GM18867 (cell line): ENCODE measurements around the gene SHTN1.

Experiments
- ATAC-seq: cut with Tn5 transposase; IDR thresholded peaks from one replicate; pipeline ENCODE4 v1.9.1; 2021; ENCODE audit warnings: mild to moderate bottlenecking, moderate library complexity; ENCODE audit not compliant: unreplicated experiment

SHTN1 gene, protein sequence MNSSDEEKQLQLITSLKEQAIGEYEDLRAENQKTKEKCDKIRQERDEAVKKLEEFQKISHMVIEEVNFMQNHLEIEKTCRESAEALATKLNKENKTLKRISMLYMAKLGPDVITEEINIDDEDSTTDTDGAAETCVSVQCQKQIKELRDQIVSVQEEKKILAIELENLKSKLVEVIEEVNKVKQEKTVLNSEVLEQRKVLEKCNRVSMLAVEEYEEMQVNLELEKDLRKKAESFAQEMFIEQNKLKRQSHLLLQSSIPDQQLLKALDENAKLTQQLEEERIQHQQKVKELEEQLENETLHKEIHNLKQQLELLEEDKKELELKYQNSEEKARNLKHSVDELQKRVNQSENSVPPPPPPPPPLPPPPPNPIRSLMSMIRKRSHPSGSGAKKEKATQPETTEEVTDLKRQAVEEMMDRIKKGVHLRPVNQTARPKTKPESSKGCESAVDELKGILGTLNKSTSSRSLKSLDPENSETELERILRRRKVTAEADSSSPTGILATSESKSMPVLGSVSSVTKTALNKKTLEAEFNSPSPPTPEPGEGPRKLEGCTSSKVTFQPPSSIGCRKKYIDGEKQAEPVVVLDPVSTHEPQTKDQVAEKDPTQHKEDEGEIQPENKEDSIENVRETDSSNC

DNA sequence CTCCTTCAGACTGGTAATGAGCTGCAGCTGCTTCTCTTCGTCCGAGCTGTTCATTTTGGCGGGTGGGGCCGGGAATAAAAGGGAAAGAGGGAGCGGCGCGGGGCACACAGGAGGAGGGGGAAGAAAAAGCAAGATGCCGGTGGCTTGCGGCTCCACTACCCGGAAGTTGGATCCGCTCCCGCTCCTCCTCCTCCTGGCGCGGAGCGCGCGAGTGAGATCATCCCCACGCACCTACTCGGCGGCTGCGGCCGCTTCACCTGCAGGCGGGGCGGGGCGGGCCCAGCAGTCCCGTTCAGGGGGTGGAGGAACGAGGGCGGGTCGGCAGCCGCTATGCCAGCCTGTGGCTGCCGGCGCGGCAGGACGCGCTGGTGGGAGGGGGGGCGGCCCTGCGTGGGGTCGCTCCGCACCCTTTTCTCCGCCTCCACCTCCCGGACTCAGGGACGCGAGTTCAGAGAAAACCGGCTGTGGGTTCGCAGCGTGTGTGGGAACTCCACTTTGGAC is at the start of gene SHTN1:
SHTN1 (minus strand) TSS at position 162 of the 501 bp plus-strand sequence; CDS start at position 54, 108 bp downstream.
- ATAC-seq, result peak; percentile 41

DNA sequence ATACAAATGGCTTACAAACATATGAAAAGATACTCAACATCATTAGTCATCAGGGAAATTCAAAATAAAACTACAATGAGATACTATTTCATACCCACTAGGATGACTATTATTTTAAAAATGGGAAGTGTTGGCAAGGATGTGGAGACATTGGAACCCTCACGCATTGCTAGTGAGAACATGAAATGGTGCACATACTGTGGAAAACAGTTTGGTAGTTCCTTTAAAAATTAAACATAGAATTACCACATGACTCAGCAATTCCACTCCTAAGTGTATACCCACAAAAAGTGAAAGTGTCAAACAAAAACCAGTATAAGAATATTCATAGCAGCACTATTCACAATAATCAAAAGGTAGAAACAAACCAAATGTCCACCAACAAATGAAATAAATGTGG is 48.5 kb upstream of the SHTN1 start:
- no peak for ATAC-seq

DNA sequence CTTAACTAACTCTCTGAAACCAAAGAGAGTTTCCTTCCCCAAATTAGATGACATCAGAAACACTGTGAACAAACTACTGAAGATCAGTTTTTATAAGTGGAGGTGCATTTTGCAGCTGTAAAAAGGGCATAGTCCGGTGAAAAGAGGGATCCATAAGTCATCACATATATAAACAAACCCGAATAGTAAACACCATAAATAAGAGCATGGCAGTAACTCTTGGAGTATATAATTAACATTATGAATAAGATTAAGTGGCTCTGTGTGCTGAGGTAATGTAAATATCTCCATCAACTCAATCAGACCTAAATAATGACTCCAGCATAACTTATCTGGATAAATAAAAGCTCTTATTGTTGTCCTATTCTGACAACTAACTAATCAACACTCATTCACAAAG is 43.0 kb upstream of the SHTN1 start:
- ATAC-seq, result no peak

DNA sequence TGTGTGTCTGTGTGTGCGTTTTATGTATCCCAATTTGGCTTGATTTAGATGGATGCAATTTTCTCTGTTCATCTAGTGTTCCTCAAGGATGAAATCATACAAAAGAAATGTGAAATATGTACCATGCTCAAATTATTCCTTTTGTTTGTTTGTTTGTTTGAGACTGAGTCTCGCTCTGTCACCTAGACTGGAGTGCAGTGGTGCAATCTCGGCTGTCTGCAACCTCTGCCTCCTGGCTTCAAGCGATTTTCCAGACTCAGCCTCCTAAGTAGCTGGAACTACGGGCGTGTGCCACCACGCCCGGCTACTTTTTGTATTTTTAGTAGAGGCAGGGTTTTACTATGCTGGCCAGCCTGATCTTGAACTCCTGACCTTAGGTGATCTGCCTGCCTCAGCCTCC is 11.3 kb upstream of the SHTN1 start:
- no peak for ATAC-seq

DNA sequence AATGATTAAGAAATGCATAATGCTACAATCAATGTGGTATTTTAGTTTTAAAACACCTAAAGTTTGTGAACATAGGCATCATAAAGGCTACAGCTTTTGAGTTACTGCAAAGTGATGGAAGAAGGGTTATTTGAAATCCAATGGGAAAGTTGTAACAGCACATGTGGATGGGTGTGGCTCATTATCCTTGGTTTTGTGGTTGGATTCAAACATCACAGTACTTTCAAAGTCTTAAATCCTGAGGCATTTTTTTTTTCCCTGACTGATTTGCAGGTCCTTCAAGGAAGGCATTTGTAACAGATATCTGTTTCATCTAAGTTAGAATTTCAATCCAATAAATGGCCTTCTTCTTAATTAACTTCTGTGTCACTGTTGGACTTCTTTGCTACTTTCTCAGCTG is 9.8 kb upstream of the SHTN1 start:
- ATAC-seq, result no peak

DNA sequence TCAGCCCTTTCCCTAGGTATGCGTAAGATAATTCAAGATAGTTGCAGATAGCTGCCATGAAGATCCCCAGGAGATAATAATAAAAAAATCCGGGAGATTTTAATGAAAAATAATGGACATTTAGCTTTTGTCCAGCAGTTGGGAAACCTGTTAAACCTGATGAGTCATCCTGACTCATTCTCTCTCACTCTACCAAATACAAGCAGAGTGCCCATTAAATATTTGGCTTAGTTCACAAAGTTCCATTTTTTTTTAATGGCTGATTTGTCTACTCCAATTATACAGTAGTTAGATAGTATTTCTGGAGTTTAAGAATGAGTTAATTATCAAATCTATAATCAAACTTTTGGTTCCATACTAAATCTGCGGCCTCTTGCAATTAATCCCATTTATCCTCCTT is 2.1 kb upstream of the SHTN1 start:
- no peak for ATAC-seq

DNA sequence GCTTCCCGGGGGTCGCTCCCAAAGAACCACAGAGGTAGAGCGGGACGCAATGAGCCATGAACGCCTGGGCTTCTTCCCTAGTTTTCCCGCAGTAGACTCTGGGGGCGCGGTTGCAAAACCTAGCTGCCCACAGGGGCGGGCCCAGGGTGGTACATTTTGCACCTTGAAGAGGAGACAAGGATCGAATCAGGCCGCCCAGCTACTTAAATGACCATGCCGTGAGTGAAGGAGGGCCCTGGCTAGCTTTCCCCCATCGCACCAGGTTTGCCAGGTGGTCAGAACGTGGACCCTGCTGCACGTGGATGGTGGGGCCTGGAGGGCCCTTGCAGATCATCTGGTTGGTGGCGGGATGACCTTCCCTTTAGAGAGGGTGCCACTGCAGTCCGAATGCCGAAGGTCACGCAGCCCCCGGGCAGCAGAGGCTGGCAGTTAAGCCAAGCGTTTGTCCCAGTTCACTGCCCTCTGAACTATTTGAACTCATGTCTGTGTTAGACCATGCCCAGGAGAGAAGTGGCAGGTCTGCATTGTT is 604 bp upstream of the SHTN1 start:
- ATAC-seq, result no peak

DNA sequence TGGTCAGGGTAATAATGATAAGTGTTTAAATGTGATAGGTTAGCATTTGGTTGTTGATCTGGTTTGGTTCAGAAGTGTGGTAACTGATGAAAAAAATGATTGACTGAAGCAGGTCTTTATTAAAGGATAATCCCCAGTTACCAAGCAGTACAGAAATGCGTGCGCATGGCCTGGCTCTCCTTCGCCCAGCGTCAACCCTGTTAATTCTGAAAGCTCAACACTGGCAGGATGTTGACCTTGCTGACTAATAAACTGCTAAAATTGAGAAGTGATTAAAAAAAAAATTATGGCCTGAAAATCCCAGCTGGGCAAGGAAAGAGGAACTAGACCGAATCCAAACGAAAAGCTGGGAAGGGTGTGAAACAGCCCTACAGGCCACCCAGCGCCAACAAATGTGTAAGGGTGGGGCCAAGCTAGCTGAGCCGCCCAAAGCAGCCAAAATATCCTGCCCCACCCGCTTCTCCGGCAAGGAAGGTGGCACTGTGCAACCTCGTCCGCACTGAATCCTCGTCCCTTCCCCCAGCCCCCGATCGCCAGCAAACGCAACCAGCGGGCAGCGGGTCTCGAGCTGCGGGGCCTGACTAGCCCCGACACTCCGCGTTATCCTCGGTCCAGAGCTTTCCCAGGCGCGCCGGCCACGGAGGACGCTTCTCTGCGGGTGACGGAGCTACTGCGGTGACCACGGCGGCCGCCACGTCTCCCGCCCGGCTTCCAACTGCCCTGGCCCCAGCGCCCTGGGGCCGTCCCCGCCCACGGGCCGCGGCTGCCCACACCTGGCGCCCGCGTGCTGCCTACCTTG is 561 bp downstream of the SHTN1 start:
- ATAC-seq, result peak; percentile 49

DNA sequence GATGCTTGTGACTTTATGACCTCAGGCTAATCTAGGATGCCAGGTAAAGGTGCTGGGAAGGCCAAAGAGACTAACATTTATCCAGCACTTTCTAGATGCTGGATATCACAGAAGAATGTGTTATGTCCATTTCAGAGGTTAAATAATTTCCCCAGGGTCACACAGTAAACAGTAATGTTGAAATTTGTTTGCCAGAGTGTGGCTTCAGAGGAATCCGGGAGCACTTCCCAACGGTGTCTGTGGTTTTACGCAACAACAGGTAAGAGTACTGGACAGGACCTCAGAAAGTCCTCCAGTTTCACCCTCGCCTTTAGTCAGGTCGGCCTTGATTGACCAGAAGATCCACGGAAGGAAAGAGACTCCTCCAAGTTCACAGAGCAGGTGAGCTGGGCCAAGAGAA is 1.7 kb downstream of the SHTN1 start:
- no peak for ATAC-seq

DNA sequence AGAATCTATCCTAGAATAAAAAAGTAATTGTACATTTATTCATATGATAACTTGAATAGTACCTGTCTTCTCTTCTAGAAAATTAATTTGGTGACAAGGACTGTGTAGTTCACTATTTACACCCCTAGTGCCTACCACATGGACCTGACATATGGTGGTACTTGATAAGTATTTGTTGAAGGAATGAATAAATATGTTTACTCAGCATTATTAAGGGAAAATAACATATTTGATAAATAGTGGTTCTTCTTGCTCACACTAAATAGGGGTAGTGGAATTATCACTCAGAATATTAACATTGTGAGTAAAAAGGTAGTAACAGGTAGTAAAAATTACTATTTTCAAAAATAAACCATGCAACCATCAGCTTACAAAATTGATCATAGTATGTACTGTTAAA is 2.8 kb downstream of the SHTN1 start:
- ATAC-seq, result no peak

DNA sequence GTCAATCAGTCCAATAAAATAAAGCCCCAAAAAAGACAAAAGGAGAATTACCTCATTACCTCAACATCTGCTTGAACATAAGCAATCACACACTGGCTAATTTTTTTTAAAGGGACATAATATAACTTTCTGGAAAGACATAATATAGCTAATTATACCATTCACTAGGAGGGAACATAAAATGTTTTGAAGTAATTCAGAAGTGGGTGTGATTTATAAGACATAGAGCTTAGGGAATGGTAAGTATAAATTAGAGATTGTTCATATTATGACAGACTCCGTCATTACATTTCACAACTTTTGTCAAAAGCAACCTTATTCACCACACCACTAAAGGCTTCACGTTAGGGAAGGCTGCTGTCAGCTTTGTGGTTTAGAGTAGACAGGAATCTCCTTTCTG is 3.8 kb downstream of the SHTN1 start:
- no peak for ATAC-seq

DNA sequence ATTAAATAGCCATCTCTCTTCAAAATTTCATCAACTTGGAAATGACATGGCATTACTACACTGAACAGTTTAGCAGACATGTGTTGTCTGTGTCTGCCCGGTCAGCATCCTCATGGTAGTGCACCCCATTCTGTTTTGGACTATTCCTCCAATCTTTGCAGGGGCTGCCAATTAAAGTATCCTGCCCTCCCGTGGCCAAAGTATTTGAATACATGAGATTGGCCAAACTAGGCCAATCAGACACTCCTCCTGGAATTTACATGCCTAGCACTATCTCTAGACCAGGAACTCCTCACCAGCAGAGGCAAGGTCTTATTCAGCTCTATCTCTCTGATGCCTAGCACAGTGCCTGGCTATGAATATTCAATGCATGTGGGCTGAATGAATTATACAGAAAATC is 4.4 kb downstream of the SHTN1 start:
- no peak for ATAC-seq

DNA sequence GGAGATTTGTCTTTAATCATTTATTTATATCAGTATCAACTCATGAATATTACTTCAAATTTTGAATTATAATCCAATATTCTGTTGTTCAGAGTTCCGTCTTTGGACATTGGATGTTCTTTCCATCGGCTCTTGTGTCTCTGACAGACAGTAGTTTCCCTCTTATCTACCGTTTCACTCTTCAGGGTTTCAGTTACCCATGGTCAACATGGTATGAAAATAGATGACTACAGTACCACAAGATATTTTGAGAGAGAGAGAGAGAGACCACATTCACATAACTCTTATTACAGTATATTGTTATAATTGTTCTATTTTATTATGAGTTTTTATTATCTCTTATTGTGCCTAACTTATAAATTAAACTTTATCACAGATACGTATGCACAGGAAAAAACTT is 6.8 kb downstream of the SHTN1 start:
- ATAC-seq, result no peak

DNA sequence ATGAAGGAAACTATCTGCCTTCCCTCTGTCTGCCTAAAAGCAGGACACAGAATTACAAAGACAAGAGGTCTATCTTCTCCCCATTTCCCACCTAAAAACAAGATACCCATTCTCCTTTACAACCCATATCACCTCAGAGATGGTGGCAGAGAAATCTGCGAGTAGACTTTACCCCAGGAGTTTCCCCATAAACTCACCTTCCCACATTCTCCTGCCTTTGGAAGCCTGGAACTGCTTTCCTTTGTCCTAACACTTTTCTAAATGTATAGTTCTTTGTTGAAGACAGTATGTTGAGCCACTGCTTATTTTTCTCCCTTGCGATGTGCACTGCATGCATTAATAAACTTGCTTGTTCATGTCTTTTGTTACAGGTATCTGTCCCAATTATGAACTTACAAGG is 8.0 kb downstream of the SHTN1 start:
- no peak for ATAC-seq

DNA sequence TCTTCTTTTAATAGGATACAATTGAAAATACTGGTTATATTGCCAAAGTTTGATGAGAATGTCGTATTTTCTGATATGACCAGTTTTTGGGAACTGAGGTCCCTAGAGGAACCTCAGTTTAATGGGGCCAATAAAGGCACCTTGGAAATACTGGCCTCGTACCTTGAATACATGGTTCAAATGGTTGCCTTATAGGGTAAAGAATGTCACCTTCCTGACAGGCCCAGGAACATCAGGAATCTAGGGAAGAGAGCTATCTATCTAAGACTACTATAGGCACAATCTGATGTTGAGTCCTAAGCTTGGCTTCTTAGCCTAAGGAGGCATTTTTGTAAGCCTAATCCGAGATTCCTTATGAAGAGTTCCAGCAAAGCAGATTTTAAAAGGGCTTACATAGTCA is 9.3 kb downstream of the SHTN1 start:
- ATAC-seq, result no peak

DNA sequence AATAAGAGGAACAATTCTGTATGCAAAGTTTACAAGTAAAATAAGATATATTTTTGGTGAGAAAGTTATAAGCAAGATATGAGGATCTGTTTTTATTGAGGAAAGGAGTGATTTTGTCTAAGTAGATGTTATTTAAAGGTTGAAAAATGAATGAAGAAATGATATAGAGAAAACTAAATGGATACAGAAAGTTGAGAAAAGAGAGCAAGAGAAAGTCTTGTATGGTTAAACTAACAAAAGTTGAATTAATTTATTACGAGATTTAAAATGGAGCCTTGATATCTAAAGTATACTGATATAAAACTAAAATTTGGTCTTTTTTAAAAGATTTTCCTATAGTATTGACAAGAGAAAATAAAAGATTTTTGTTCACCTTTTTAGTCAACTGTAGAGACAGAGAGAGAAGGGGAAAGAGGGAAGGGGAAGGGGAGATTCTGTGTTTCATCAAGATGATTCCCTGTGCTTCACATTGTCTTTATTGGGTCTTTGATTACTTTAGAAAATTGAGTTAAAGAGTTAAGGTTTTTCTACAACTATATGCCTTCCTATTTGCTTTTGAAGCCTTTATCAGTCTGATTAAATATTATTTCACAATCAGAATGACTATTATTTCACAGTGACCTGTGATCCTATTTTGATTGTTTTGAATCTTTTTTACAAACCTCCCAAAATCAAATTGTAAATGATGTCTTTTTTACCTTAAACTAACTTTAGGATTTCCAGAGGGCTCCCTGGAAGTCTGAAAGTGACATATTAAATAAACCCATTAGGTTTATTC is 10.7 kb downstream of the SHTN1 start:
- ATAC-seq, result no peak

DNA sequence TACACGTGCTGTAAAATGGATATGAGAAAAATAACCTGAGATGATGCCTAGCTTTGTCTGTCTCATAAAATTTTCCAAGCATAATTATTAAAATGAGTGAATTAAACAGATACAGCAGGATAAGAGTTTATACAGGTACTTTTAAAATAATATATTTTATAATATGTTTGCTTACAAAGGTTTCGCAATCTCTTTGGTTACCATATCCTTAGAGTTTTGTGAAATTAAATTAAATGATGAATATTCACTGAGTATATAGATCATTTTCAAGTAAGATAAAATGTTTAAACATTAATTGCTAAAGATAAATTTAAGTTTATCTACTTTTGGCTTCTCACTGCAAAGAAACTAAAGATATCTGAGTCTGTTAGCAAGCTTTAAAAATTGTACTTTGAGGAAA is 11.4 kb downstream of the SHTN1 start:
- ATAC-seq, result no peak

DNA sequence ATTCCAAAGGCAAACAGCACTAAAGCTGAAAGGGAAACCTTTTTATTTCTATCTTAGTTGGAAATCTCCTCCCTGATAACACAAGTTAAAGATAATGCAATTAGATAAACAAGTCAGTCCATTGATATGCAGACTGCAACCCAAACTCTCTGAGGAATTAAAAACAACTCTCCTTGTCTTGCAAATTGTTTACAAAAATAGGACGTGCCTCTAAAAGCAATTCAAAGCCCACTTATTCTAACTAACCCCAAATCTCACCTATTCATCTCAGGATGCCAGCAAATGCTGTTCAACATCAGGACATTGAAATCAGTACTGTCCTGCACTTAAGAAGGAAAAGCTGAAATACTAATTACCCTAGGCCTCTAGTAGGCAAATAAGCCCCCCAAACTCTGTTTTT is 12.8 kb downstream of the SHTN1 start:
- ATAC-seq, result no peak

DNA sequence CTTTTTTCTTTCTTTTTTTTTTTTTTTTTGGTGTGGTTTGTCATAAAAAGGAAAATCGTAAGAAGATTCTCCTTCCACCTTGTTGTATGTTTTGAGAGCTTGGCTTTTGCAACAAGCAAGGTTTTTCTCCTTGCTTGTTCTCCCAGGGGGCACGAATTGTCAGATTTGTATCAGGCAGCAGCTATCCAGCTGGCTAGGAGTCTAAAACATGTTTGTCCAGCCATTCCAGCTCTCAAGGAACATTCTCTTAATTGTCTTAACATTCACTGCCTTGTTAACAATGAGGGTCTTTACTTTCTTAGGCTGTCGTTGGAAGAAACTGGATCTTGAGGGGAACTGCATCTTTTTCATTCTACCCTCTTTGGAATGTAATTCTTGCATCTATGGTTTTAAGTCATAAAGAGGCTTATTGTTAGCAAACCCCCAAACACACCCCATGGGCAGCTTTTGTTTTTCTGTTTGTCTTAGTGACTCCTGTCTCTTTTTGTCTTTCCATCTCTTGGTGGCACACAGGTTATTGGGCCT is 14.6 kb downstream of the SHTN1 start:
- no peak for ATAC-seq

DNA sequence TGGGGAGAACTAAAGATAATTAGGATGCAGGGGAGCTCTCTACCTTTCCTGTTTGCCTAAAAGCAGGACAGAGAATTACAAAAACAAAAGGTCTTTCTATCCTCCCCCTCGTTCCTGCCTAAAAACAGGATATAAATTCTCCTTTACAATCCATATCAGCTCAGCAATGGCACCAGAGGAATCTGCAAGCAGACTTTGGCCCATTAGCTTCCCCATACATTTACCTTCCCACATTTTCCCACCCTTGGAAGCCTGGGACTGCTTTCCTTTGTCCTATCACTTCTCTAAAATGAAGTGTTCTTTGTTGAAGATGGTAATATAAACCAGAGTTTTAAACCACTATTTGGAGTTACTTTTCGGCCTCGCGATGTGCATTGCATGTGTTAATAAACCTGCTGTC is 15.5 kb downstream of the SHTN1 start:
- ATAC-seq, result no peak
